Measurements from ENCODE around the gene DYNLT4. TPM values are rescaled to one million over a fixed set of nuclear protein-coding genes. Genes with fewer than 3 reads are reported as not detected.
A peak's percentile ranks its signal among the peaks of the same experiment; 100 is the strongest.

DYNLT4 gene
- total and polyA plus RNA-seq, 2 of the 13 experiments (the other 11 are each of a cell fraction or from before 2014, with no cell fraction given), result 0.77 TPM; not detected in 1

DNA sequence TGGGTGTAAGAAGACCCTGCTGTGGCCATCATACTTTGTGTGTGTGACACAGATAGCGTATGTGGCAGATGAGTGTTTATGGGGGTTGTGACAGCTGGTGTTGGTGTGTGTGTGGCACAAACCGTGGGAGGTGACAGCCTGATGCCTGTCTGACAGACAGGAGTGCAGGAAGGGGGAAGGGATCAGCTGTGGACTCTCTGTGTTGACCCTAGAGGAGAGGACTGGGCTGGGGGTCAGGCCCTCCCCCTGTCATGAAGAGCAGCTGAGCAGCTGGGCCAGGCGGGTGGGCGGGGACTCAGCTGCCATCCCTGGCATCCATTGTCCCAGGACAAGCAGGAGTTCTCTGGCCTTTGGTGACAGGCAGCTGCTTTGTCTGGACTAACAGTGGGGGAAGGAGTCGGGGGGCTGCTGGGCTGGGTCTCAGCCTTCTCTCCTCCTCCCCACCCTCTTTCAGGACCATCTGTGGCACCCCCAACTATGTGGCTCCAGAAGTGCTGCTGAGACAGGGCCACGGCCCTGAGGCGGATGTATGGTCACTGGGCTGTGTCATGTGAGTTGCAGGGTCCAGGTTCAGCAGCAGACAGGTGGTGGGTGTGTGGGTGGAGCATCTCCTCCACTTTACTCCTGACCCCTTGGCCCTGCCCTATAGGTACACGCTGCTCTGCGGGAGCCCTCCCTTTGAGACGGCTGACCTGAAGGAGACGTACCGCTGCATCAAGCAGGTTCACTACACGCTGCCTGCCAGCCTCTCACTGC, 4.7 kb downstream of the DYNLT4 start (continued):
- TF ChIP-seq, protein P1, sequence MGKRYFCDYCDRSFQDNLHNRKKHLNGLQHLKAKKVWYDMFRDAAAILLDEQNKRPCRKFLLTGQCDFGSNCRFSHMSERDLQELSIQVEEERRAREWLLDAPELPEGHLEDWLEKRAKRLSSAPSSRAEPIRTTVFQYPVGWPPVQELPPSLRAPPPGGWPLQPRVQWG (CRISPR knock-in tag; IDR thresholded peaks at IDR 0.05; ENCODE audit: borderline replicate concordance, low read depth), result no peak
- TF ChIP-seq ZNF451 (CRISPR knock-in tag; IDR thresholded peaks at IDR 0.05) (no peak), ZFAT (CRISPR knock-in tag; conservative IDR thresholded peaks at IDR 0.05) (no peak), HNF4A (CRISPR knock-in tag; IDR thresholded peaks at IDR 0.05) (0 out of 2 replicates have a peak, but pooled peaks have one; percentile 14), ZNF44 (CRISPR knock-in tag; IDR thresholded peaks at IDR 0.05) (no peak), SOX5 (CRISPR knock-in tag; IDR thresholded peaks at IDR 0.05; ENCODE audit: borderline replicate concordance) (no peak)
- TF ChIP-seq, protein P2, sequence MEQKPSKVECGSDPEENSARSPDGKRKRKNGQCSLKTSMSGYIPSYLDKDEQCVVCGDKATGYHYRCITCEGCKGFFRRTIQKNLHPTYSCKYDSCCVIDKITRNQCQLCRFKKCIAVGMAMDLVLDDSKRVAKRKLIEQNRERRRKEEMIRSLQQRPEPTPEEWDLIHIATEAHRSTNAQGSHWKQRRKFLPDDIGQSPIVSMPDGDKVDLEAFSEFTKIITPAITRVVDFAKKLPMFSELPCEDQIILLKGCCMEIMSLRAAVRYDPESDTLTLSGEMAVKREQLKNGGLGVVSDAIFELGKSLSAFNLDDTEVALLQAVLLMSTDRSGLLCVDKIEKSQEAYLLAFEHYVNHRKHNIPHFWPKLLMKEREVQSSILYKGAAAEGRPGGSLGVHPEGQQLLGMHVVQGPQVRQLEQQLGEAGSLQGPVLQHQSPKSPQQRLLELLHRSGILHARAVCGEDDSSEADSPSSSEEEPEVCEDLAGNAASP (CRISPR knock-in tag; IDR thresholded peaks at IDR 0.05; ENCODE audit: borderline replicate concordance), result no peak
- TF ChIP-seq, protein P3, sequence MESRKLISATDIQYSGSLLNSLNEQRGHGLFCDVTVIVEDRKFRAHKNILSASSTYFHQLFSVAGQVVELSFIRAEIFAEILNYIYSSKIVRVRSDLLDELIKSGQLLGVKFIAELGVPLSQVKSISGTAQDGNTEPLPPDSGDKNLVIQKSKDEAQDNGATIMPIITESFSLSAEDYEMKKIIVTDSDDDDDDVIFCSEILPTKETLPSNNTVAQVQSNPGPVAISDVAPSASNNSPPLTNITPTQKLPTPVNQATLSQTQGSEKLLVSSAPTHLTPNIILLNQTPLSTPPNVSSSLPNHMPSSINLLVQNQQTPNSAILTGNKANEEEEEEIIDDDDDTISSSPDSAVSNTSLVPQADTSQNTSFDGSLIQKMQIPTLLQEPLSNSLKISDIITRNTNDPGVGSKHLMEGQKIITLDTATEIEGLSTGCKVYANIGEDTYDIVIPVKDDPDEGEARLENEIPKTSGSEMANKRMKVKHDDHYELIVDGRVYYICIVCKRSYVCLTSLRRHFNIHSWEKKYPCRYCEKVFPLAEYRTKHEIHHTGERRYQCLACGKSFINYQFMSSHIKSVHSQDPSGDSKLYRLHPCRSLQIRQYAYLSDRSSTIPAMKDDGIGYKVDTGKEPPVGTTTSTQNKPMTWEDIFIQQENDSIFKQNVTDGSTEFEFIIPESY (CRISPR knock-in tag; IDR thresholded peaks at IDR 0.05), result peak; percentile 69
- TF ChIP-seq, protein P4, sequence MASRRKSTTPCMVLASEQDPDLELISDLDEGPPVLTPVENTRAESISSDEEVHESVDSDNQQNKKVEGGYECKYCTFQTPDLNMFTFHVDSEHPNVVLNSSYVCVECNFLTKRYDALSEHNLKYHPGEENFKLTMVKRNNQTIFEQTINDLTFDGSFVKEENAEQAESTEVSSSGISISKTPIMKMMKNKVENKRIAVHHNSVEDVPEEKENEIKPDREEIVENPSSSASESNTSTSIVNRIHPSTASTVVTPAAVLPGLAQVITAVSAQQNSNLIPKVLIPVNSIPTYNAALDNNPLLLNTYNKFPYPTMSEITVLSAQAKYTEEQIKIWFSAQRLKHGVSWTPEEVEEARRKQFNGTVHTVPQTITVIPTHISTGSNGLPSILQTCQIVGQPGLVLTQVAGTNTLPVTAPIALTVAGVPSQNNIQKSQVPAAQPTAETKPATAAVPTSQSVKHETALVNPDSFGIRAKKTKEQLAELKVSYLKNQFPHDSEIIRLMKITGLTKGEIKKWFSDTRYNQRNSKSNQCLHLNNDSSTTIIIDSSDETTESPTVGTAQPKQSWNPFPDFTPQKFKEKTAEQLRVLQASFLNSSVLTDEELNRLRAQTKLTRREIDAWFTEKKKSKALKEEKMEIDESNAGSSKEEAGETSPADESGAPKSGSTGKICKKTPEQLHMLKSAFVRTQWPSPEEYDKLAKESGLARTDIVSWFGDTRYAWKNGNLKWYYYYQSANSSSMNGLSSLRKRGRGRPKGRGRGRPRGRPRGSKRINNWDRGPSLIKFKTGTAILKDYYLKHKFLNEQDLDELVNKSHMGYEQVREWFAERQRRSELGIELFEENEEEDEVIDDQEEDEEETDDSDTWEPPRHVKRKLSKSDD (CRISPR knock-in tag; IDR thresholded peaks at IDR 0.05; ENCODE audit: low read depth), result no peak
- TF ChIP-seq, protein P5, sequence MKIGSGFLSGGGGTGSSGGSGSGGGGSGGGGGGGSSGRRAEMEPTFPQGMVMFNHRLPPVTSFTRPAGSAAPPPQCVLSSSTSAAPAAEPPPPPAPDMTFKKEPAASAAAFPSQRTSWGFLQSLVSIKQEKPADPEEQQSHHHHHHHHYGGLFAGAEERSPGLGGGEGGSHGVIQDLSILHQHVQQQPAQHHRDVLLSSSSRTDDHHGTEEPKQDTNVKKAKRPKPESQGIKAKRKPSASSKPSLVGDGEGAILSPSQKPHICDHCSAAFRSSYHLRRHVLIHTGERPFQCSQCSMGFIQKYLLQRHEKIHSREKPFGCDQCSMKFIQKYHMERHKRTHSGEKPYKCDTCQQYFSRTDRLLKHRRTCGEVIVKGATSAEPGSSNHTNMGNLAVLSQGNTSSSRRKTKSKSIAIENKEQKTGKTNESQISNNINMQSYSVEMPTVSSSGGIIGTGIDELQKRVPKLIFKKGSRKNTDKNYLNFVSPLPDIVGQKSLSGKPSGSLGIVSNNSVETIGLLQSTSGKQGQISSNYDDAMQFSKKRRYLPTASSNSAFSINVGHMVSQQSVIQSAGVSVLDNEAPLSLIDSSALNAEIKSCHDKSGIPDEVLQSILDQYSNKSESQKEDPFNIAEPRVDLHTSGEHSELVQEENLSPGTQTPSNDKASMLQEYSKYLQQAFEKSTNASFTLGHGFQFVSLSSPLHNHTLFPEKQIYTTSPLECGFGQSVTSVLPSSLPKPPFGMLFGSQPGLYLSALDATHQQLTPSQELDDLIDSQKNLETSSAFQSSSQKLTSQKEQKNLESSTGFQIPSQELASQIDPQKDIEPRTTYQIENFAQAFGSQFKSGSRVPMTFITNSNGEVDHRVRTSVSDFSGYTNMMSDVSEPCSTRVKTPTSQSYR (CRISPR knock-in tag; IDR thresholded peaks at IDR 0.05; ENCODE audit: borderline replicate concordance), result peak; percentile 64; the same call in 1 of the 2 replicates
- TF ChIP-seq, protein P6, sequence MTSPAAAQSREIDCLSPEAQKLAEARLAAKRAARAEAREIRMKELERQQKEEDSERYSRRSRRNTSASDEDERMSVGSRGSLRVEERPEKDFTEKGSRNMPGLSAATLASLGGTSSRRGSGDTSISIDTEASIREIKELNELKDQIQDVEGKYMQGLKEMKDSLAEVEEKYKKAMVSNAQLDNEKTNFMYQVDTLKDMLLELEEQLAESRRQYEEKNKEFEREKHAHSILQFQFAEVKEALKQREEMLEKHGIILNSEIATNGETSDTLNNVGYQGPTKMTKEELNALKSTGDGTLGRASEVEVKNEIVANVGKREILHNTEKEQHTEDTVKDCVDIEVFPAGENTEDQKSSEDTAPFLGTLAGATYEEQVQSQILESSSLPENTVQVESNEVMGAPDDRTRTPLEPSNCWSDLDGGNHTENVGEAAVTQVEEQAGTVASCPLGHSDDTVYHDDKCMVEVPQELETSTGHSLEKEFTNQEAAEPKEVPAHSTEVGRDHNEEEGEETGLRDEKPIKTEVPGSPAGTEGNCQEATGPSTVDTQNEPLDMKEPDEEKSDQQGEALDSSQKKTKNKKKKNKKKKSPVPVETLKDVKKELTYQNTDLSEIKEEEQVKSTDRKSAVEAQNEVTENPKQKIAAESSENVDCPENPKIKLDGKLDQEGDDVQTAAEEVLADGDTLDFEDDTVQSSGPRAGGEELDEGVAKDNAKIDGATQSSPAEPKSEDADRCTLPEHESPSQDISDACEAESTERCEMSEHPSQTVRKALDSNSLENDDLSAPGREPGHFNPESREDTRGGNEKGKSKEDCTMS (CRISPR knock-in tag; conservative IDR thresholded peaks at IDR 0.05), result no peak
- TF ChIP-seq, protein P7, sequence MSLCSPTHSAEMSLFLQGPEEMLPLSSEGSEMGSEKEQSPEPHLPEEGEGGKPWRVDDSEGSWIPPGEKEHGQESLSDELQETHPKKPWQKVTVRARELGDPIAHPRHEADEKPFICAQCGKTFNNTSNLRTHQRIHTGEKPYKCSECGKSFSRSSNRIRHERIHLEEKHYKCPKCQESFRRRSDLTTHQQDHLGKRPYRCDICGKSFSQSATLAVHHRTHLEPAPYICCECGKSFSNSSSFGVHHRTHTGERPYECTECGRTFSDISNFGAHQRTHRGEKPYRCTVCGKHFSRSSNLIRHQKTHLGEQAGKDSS (CRISPR knock-in tag; IDR thresholded peaks at IDR 0.05; ENCODE audit: borderline replicate concordance, low read depth), result no peak
